NK-92 treated with Interleukin-12 subunit alpha and Interleukin-12 subunit beta, amount 100 ng/mL, for 24 hours (cell line): ENCODE results near the gene EIF2S1.
"Not testable (repeated sequence)": the region's sequence is repeated elsewhere in the genome, so short reads cannot be mapped to it uniquely, and the experiment has no call there.

Experiments
- DNase-seq: peaks from one replicate; lab custom pipeline; 2025; lab: John Stamatoyannopoulos, UW

EIF2S1 gene

GRCh38 chr14:67371247-67372148, 11.4 kb downstream of the EIF2S1 start:
- no peak for DNase-seq

- DNase-seq = no peak
These were observed 12.7 kb downstream of the EIF2S1 start for GRCh38 chr14:67372833-67373232.

- DNase-seq = no peak
These were observed 13.2 kb downstream of the EIF2S1 start for GRCh38 chr14:67373347-67373746.

- no peak for DNase-seq
These were observed 17.8 kb downstream of the EIF2S1 start for GRCh38 chr14:67377916-67378315.

- DNase-seq = no peak
These were observed 25.0 kb downstream of the EIF2S1 start for GRCh38 chr14:67385120-67385519.

GRCh38 chr14:67385618-67386017, 25.5 kb downstream of the EIF2S1 start:
- no peak for DNase-seq

GRCh38 chr14:67387195-67387594, 27.1 kb downstream of the EIF2S1 start:
- no peak for DNase-seq

GRCh38 chr14:67389275-67389674, 29.1 kb downstream of the EIF2S1 start:
- no peak for DNase-seq

- DNase-seq = no peak
These were observed 29.8 kb downstream of the EIF2S1 start for GRCh38 chr14:67389811-67390534.

- no peak for DNase-seq
These were observed 31.1 kb downstream of the EIF2S1 start for GRCh38 chr14:67391268-67391667.

GRCh38 chr14:67392123-67392522, 32.0 kb downstream of the EIF2S1 start:
- no peak for DNase-seq

- no peak for DNase-seq
These were observed 32.7 kb downstream of the EIF2S1 start for GRCh38 chr14:67392800-67393199.

- DNase-seq = no peak
These were observed 33.6 kb downstream of the EIF2S1 start for GRCh38 chr14:67393689-67394088.

- DNase-seq = no peak
These were observed 35.2 kb downstream of the EIF2S1 start for GRCh38 chr14:67395086-67395875.

GRCh38 chr14:67395876-67396189, 35.7 kb downstream of the EIF2S1 start:
- no peak for DNase-seq

- DNase-seq = no peak
These were observed 36.3 kb downstream of the EIF2S1 start for GRCh38 chr14:67396381-67396970.

GRCh38 chr14:67397536-67397935, 37.4 kb downstream of the EIF2S1 start:
- DNase-seq = no peak

GRCh38 chr14:67400434-67400833, 40.3 kb downstream of the EIF2S1 start:
- DNase-seq = no peak

- no peak for DNase-seq
These were observed 45.6 kb downstream of the EIF2S1 start for GRCh38 chr14:67405771-67406170.

GRCh38 chr14:67408122-67408801, 48.1 kb downstream of the EIF2S1 start:
- not testable (repeated sequence) for DNase-seq

GRCh38 chr14:67409461-67409860, 49.3 kb downstream of the EIF2S1 start:
- DNase-seq = no peak

- no peak for DNase-seq
These were observed 50.2 kb downstream of the EIF2S1 start for GRCh38 chr14:67410313-67410712.
